Smooth muscle cell (in vitro differentiated cells): ENCODE results near the gene MAD2L2. TPM values are rescaled to one million over a fixed set of nuclear protein-coding genes. Genes with fewer than 3 reads are reported as not detected.
A peak's percentile ranks its signal among the peaks of the same experiment; 100 is the strongest.

Experiments used
- DNase-seq: peaks from one replicate; lab custom pipeline; 2025; ENCODE audit not compliant: unreplicated experiment; lab: John Stamatoyannopoulos, UW
- H2AFZ ChIP-seq: fragments of 200-600 bp; sonication (generic); 2 replicates; pipeline ENCODE4 v1.6.0; 2016; ENCODE audit warnings: antibody characterized with exemption, low read depth, mild to moderate bottlenecking
- H3F3A ChIP-seq: fragments of 200-600 bp; sonication (generic); 2 replicates; pipeline ENCODE4 v1.6.0; 2017; ENCODE audit warnings: antibody characterized with exemption, low read depth
- H3K27ac ChIP-seq: fragments of 200-600 bp; sonication (generic); 2 replicates; pipeline ENCODE4 v1.5.1; 2016; ENCODE audit warnings: low read depth, mild to moderate bottlenecking
- H3K27me3 ChIP-seq: fragments of 200-600 bp; sonication (generic); 2 replicates; pipeline ENCODE4 v1.6.1; 2016; ENCODE audit warnings: low read depth, mild to moderate bottlenecking
- H3K36me3 ChIP-seq: fragments of 200-600 bp; sonication (generic); 2 replicates; pipeline ENCODE4 v1.5.1; 2016; ENCODE audit warnings: low read depth
- H3K4me1 ChIP-seq: fragments of 200-600 bp; sonication (generic); 2 replicates; pipeline ENCODE4 v1.5.1; 2016; ENCODE audit warnings: low read depth
- H3K4me2 ChIP-seq: fragments of 200-600 bp; sonication (generic); 2 replicates; pipeline ENCODE4 v1.6.0; 2016; ENCODE audit warnings: mild to moderate bottlenecking
- H3K4me3 ChIP-seq: fragments of 200-600 bp; sonication (generic); 2 replicates; pipeline ENCODE4 v1.5.1; 2016; ENCODE audit warnings: mild to moderate bottlenecking
- H3K79me2 ChIP-seq: fragments of 200-600 bp; sonication (generic); 2 replicates; pipeline ENCODE4 v1.6.0; 2016; ENCODE audit warnings: low read depth, mild to moderate bottlenecking
- H3K9ac ChIP-seq: fragments of 200-600 bp; sonication (generic); 2 replicates; pipeline ENCODE4 v1.6.0; 2016; ENCODE audit warnings: low read depth
- H3K9me3 ChIP-seq: fragments of 200-600 bp; sonication (generic); replicated peaks from 2 replicates; pipeline ENCODE4 v1.5.1; 2016; ENCODE audit warnings: low read depth
- H4K20me1 ChIP-seq: fragments of 200-600 bp; sonication (generic); 2 replicates; pipeline ENCODE4 v1.6.0; 2016; ENCODE audit warnings: low read depth
- WGBS: methylation state at CpG from one replicate; pipeline ENCODE4 v1.1.7; 2016; ENCODE audit warnings: low lambda C conversion rate; 5-methylcytosine and 5-hydroxymethylcytosine counted together
- polyA plus RNA-seq: library from polyadenylated mRNA; unstranded; fragments of >200 nt; fragmentation: Nextera tagmentation; extraction: Ambion mirVana; gene quantifications from 2 replicates; pipeline ENCODE4 v1.2.1, GENCODE V29; 2016
- total RNA-seq: library from RNA; depleted of rRNA; stranded (reverse); fragments of >200 nt; gene quantifications from 2 replicates; pipeline ENCODE4 v1.2.3, GENCODE V29; 2014
- TF ChIP-seq, protein P1 (sequence below): fragments of 200-600 bp; sonication (generic); IDR thresholded peaks from 2 replicates; pipeline ENCODE4 v1.5.1; 2017; ENCODE audit warnings: borderline replicate concordance, mild to moderate bottlenecking, antibody characterized with exemption; ENCODE audit not compliant: insufficient read depth, poor library complexity, severe bottlenecking

MAD2L2 gene
- total and polyA plus RNA-seq, 2 experiments from 2014 or later, result 46.0 to 87.4 TPM

DNA sequence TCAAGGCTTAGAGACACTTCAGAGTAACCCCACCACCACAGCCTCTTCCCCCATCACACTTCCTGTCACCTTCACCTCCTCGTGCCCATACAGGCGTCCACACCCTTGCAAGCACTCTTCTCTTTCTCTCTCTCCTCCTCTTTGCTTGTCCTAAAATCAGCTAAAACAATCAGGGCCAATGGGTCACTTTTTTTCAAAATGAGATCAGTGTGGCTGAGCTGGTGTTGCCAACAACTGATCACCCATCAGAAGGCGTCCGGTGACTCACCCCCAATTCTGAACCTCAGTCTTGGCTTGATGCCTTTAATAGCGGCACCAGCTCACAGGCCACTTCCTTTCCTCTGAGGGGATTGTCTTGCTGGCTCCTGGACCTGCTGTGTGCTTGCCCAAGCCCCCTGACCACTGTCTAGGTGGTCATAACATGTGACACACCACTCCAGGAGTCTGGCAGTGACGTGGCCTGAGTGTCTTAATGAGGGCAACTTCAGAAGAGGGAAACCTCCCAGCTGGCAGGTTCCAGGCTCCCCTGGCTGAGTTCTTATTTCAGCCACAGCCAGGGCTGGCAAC, 12.2 kb upstream of the MAD2L2 start:
- Histone ChIP-seq H3K36me3 (no peaks in the 10 kb centered on the region), H3K79me2 (no peaks in the 10 kb centered on the region), H3K27me3 (peaks cover 59% of the 10 kb centered on the region), H3K9ac (no peak overlapping the region), H4K20me1 (no peaks in the 10 kb centered on the region), H3K9me3 (no peaks in the 10 kb centered on the region), H3K27ac (no peak overlapping the region), H3K4me2 (no peak overlapping the region), H3K4me1 (no peaks in the 10 kb centered on the region), H3F3A (no peaks in the 10 kb centered on the region), H2AFZ (no peak overlapping the region), H3K4me3 (no peak overlapping the region)
- no peak for DNase-seq
- 49% methylated on average over 6 of the region's 6 CpGs for WGBS
- TF ChIP-seq, protein P1, sequence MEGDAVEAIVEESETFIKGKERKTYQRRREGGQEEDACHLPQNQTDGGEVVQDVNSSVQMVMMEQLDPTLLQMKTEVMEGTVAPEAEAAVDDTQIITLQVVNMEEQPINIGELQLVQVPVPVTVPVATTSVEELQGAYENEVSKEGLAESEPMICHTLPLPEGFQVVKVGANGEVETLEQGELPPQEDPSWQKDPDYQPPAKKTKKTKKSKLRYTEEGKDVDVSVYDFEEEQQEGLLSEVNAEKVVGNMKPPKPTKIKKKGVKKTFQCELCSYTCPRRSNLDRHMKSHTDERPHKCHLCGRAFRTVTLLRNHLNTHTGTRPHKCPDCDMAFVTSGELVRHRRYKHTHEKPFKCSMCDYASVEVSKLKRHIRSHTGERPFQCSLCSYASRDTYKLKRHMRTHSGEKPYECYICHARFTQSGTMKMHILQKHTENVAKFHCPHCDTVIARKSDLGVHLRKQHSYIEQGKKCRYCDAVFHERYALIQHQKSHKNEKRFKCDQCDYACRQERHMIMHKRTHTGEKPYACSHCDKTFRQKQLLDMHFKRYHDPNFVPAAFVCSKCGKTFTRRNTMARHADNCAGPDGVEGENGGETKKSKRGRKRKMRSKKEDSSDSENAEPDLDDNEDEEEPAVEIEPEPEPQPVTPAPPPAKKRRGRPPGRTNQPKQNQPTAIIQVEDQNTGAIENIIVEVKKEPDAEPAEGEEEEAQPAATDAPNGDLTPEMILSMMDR, result no peak

GRCh38 chr1:11691928-11692711, 11.2 kb upstream of the MAD2L2 start:
- TF ChIP-seq, protein P1, result no peak
- no peak overlapping the region for H3K9ac ChIP-seq

DNA sequence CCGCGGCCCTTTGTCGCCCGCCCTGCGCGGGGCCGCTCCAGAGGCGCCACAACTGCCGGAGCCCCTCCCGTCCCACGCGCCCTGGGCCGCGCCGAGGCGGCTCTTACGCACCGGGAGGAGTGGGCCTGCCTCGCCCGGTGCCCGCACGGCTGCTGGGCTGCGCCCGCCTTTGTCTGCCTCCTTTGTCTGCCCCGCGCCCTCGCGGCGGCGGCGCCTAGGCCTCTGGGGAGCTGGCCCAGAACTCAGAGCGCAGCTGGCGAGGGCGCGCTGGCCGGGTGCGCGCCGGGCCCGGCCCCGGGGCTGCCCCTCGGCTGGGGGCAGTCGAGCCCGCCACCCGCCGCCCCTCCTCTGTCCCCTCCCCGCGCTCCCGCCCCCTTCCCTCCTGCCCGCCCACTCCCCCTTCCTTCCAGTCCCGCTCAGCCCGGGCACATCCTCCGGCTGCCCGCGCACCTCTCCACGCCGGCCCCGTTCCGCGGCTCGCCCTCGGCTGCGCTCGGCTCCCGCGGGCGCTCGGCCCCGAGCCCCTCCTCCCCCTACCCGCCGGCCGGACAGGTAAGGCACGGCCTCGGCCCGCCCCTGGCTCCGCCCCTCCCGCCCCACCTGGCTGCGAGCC, 10.5 kb upstream of the MAD2L2 start, which contains the start of gene DRAXIN:
Gene DRAXIN (plus strand): TSS at position 409 of the 613 bp plus-strand sequence. CDS start 14,549 bp downstream, outside the sequence.
- Histone ChIP-seq H4K20me1 (no peaks in the 10 kb centered on the region), H2AFZ (no peak within 1 kb of the TSS), H3K9ac (no peak within 1 kb of the TSS), H3K9me3 (no peaks in the 10 kb centered on the region), H3K36me3 (no peaks in the 10 kb centered on the region), H3K4me2 (peak within 1 kb of the TSS; percentile 83), H3K4me3 (peak within 1 kb of the TSS; percentile 55), H3K4me1 (no peaks in the 10 kb centered on the region), H3K27ac (no peak within 1 kb of the TSS), H3K79me2 (no peaks in the 10 kb centered on the region), H3F3A (no peaks in the 10 kb centered on the region), H3K27me3 (peaks cover 59% of the 10 kb centered on the region)
- no peak for DNase-seq
- 3% methylated on average over 43 of the region's 78 CpGs for WGBS
- TF ChIP-seq, protein P1, result no peak

More at GRCh38 chr1:11691928-11692711, 11.2 kb upstream of the MAD2L2 start:
- no peaks in the 10 kb centered on the region for H3F3A ChIP-seq
- H2AFZ ChIP-seq, result no peak overlapping the region
- no peaks in the 10 kb centered on the region for H4K20me1 ChIP-seq
- no peaks in the 10 kb centered on the region for H3K9me3 ChIP-seq
- WGBS, result 11% methylated on average over 50 of the region's 64 CpGs
- DNase-seq, result no peak
- H3K4me3 ChIP-seq, result peak overlapping the region; percentile 55
- no peaks in the 10 kb centered on the region for H3K36me3 ChIP-seq
- no peak overlapping the region for H3K27ac ChIP-seq
- H3K27me3 ChIP-seq, result peaks cover 59% of the 10 kb centered on the region
- no peaks in the 10 kb centered on the region for H3K79me2 ChIP-seq
- no peaks in the 10 kb centered on the region for H3K4me1 ChIP-seq
- peak overlapping the region; percentile 83 for H3K4me2 ChIP-seq
